Testis (tissue), 2 donors: ENCODE results near the gene UGT1A9.

ENCODE experiments used
- CTCF ChIP-seq, 3 experiments: fragments of 450-650 bp in 2 of 3; fragments of 200-600 bp in 1 of 3; sonication (generic) in 1 of 3; IDR thresholded peaks; one replicate each; pipeline ENCODE4 v1.5.1; 2016 to 2019; ENCODE audit warnings: antibody characterized with exemption in 3 of 3, mild to moderate bottlenecking in 2 of 3, moderate library complexity in 1 of 3
- POLR2A ChIP-seq: fragments of 450-650 bp; IDR thresholded peaks from one replicate; pipeline ENCODE4 v1.6.1; 2017; ENCODE audit warnings: antibody characterized with exemption, mild to moderate bottlenecking, moderate library complexity

- TF ChIP-seq POLR2A, result no peak
- TF ChIP-seq CTCF (IDR thresholded peaks at IDR 0.05), result no peak
Observed at GRCh38 chr2:233676046-233676445, 4.3 kb downstream of the UGT1A9 start.
